Dedifferentiated amniotic fluid mesenchymal stem cell (primary cell): Measurements from ENCODE around the gene CADPS.

Experiments
- DNase-seq: peaks from one replicate; pipeline ENCODE4 v3.0.0-alpha.2; 2016; ENCODE audit errors: extremely low spot score

Gene CADPS

GRCh38 chr3:62355703-62356102 is 519.5 kb downstream of the CADPS start:
- no peak for DNase-seq
